Measurements from ENCODE around the gene BICC1. TPM values are rescaled to one million over a fixed set of nuclear protein-coding genes. Genes with fewer than 3 reads are reported as not detected.

The BICC1 gene
- total RNA-seq, 1 donor from 2014 or later, result 0.41 TPM

- Histone ChIP-seq H3K4me2 (no peak overlapping the region), H3K27me3 (no peaks in the 10 kb centered on the region), H3K27ac (no peak overlapping the region), H3F3A (ENCODE audit: low read depth) (no peaks in the 10 kb centered on the region), H3K4me3 (no peak overlapping the region), H2AFZ (replicated peaks) (no peak overlapping the region), H3K4me1 (peaks cover 6% of the 10 kb centered on the region), H3K9ac (no peak overlapping the region), H4K20me1 (ENCODE audit: low read depth) (no peaks in the 10 kb centered on the region), H3K9me3 (ENCODE audit: low read depth) (no peaks in the 10 kb centered on the region), H3K36me3 (no peaks in the 10 kb centered on the region), H3K79me2 (ENCODE audit: low read depth) (no peaks in the 10 kb centered on the region)
- H3K27ac Mint-ChIP-seq, result no peak overlapping the region
- peaks cover 2% of the 10 kb centered on the region for H3K27me3 Mint-ChIP-seq (ENCODE audit: insufficient read depth, low read depth)
- no peaks in the 10 kb centered on the region for H3K9me3 Mint-ChIP-seq
- H3K4me3 Mint-ChIP-seq, result no peak overlapping the region
- peaks cover 3% of the 10 kb centered on the region for H3K4me1 Mint-ChIP-seq
- DNase-seq (ENCODE audit: low spot score), result no peak
- no peak for TF ChIP-seq CTCF (IDR thresholded peaks at IDR 0.05)
- no peak for TF ChIP-seq EZH2phosphoT487 (IDR thresholded peaks at IDR 0.05)
- TF ChIP-seq EZH2 (IDR thresholded peaks at IDR 0.05), result no peak
- no peaks in the 10 kb centered on the region for H3K36me3 Mint-ChIP-seq
Measured at GRCh38 chr10:58631715-58632114, 119.0 kb downstream of the BICC1 start.

GRCh38 chr10:58632216-58632615 is 119.5 kb downstream of the BICC1 start:
- H3K9me3 Mint-ChIP-seq, result no peaks in the 10 kb centered on the region
- no peaks in the 10 kb centered on the region for H3K79me2 ChIP-seq (ENCODE audit: low read depth)
- H3K27ac Mint-ChIP-seq, result no peak overlapping the region
- no peak for DNase-seq (ENCODE audit: low spot score)
- no peak overlapping the region for H3K9ac ChIP-seq
- peaks cover 3% of the 10 kb centered on the region for H3K4me1 Mint-ChIP-seq
- H3K36me3 Mint-ChIP-seq, result no peaks in the 10 kb centered on the region
- no peaks in the 10 kb centered on the region for H4K20me1 ChIP-seq (ENCODE audit: low read depth)
- peaks cover 2% of the 10 kb centered on the region for H3K27me3 Mint-ChIP-seq (ENCODE audit: insufficient read depth, low read depth)
- H2AFZ ChIP-seq (replicated peaks), result no peak overlapping the region
- H3K36me3 ChIP-seq, result no peaks in the 10 kb centered on the region
- H3K9me3 ChIP-seq (ENCODE audit: low read depth), result no peaks in the 10 kb centered on the region
- no peaks in the 10 kb centered on the region for H3F3A ChIP-seq (ENCODE audit: low read depth)
- no peaks in the 10 kb centered on the region for H3K27me3 ChIP-seq
- H3K27ac ChIP-seq, result no peak overlapping the region
- H3K4me2 ChIP-seq, result no peak overlapping the region
- no peak overlapping the region for H3K4me3 Mint-ChIP-seq
- H3K4me1 ChIP-seq, result peaks cover 6% of the 10 kb centered on the region
- no peak overlapping the region for H3K4me3 ChIP-seq
- TF ChIP-seq EZH2 (IDR thresholded peaks at IDR 0.05), result no peak
- no peak for TF ChIP-seq EZH2phosphoT487 (IDR thresholded peaks at IDR 0.05)
- TF ChIP-seq CTCF (IDR thresholded peaks at IDR 0.05), result no peak

- H3K4me3 ChIP-seq, result no peak overlapping the region
- Mint-ChIP-seq H3K4me1 (peaks cover 6% of the 10 kb centered on the region), H3K36me3 (no peaks in the 10 kb centered on the region), H3K9me3 (no peaks in the 10 kb centered on the region), H3K27ac (no peak overlapping the region), H3K27me3 (ENCODE audit: insufficient read depth, low read depth) (no peaks in the 10 kb centered on the region), H3K4me3 (no peak overlapping the region)
- no peaks in the 10 kb centered on the region for H3K9me3 ChIP-seq (ENCODE audit: low read depth)
- H2AFZ ChIP-seq (replicated peaks), result no peak overlapping the region
- no peaks in the 10 kb centered on the region for H3K36me3 ChIP-seq
- H3F3A ChIP-seq (ENCODE audit: low read depth), result no peaks in the 10 kb centered on the region
- DNase-seq (ENCODE audit: low spot score), result no peak
- H3K79me2 ChIP-seq (ENCODE audit: low read depth), result no peaks in the 10 kb centered on the region
- H3K27ac ChIP-seq, result no peak overlapping the region
- H3K4me2 ChIP-seq, result no peak overlapping the region
- H3K4me1 ChIP-seq, result peaks cover under 1% of the 10 kb centered on the region
- H3K27me3 ChIP-seq, result no peaks in the 10 kb centered on the region
- no peak for TF ChIP-seq CTCF (IDR thresholded peaks at IDR 0.05)
- TF ChIP-seq EZH2 (IDR thresholded peaks at IDR 0.05), result no peak
- no peak for TF ChIP-seq EZH2phosphoT487 (IDR thresholded peaks at IDR 0.05)
- H4K20me1 ChIP-seq (ENCODE audit: low read depth), result no peaks in the 10 kb centered on the region
- H3K9ac ChIP-seq, result no peak overlapping the region
Measured at GRCh38 chr10:58637352-58637751, 124.7 kb downstream of the BICC1 start.
